GM19467 (cell line): ENCODE measurements around the gene SELENOS.

Experiments used
- ATAC-seq: cut with Tn5 transposase; IDR thresholded peaks from one replicate; pipeline ENCODE4 v1.9.1; 2021; ENCODE audit warnings: mild to moderate bottlenecking, moderate library complexity; ENCODE audit not compliant: unreplicated experiment

Gene SELENOS

GRCh38 chr15:101225658-101226057 lies 51.6 kb downstream of the SELENOS start:
- no peak for ATAC-seq
